Loucy (cell line): Measurements from ENCODE around the gene MAN1B1.

Experiments used
- H2AFZ ChIP-seq: fragments of 200-600 bp; sonication (generic); 2 replicates; pipeline ENCODE4 v1.6.0; 2016; ENCODE audit warnings: antibody characterized with exemption, mild to moderate bottlenecking, low read length, moderate library complexity
- H3F3A ChIP-seq: fragments of 200-600 bp; 2 replicates; pipeline ENCODE4 v1.6.0; 2016; ENCODE audit warnings: antibody characterized with exemption, low read depth, mild to moderate bottlenecking
- H3K27me3 ChIP-seq: fragments of 200-600 bp; sonication (generic); 2 replicates; pipeline ENCODE4 v1.6.1; 2014; ENCODE audit warnings: low read length, mild to moderate bottlenecking; ENCODE audit not compliant: insufficient read depth, poor library complexity, severe bottlenecking
- H3K36me3 ChIP-seq: fragments of 200-600 bp; sonication (generic); 2 replicates; pipeline ENCODE4 v1.6.1; 2016; ENCODE audit warnings: low read length; ENCODE audit not compliant: insufficient read depth
- H3K4me1 ChIP-seq: fragments of 200-600 bp; sonication (generic); 2 replicates; pipeline ENCODE4 v1.5.1; 2014; ENCODE audit warnings: low read length, mild to moderate bottlenecking; ENCODE audit not compliant: insufficient read depth, poor library complexity, severe bottlenecking
- H3K4me2 ChIP-seq: fragments of 200-600 bp; sonication (generic); 2 replicates; pipeline ENCODE4 v1.6.0; 2014; ENCODE audit warnings: antibody characterized with exemption, low read length, low read depth, mild to moderate bottlenecking; ENCODE audit not compliant: poor library complexity, severe bottlenecking
- H3K4me3 ChIP-seq: fragments of 200-600 bp; sonication (generic); 2 replicates; pipeline ENCODE4 v1.5.1; 2014; ENCODE audit warnings: low read length, mild to moderate bottlenecking, mixed read lengths; ENCODE audit not compliant: poor library complexity, severe bottlenecking
- H3K79me2 ChIP-seq: fragments of 200-600 bp; sonication (generic); 2 replicates; pipeline ENCODE4 v1.6.1; 2014; ENCODE audit warnings: low read length; ENCODE audit not compliant: insufficient read depth
- H3K9ac ChIP-seq: fragments of 200-600 bp; sonication (generic); 2 replicates; pipeline ENCODE4 v1.6.0; 2014; ENCODE audit warnings: mild to moderate bottlenecking, low read depth, low read length, moderate library complexity; ENCODE audit not compliant: poor library complexity, severe bottlenecking
- H3K9me2 ChIP-seq: fragments of 200-600 bp; sonication (generic); replicated peaks from 2 replicates; pipeline ENCODE4 v1.6.1; 2016; ENCODE audit warnings: low read depth, low read length, mixed read lengths
- H3K9me3 ChIP-seq: fragments of 200-600 bp; sonication (generic); 2 replicates; pipeline ENCODE4 v1.6.1; 2014; ENCODE audit warnings: mild to moderate bottlenecking, antibody characterized with exemption, low read length, low read depth; ENCODE audit not compliant: insufficient read depth
- H4K20me1 ChIP-seq: fragments of 200-600 bp; sonication (generic); 2 replicates; pipeline ENCODE4 v1.6.0; 2014; ENCODE audit warnings: antibody characterized with exemption, low read length, mild to moderate bottlenecking; ENCODE audit not compliant: insufficient read depth, poor library complexity, severe bottlenecking
- CTCF ChIP-seq: fragments of 200-600 bp; sonication (generic); conservative IDR thresholded peaks from 2 replicates; pipeline ENCODE4 v1.5.1; 2014; ENCODE audit warnings: mild to moderate bottlenecking, antibody characterized with exemption, low read length
- EZH2phosphoT487 ChIP-seq: fragments of 200-600 bp; IDR thresholded peaks from 2 replicates; pipeline ENCODE4 v1.6.1; 2018; ENCODE audit warnings: antibody characterized with exemption, mild to moderate bottlenecking, moderate library complexity, borderline replicate concordance

Gene MAN1B1

GRCh38 chr9:137097761-137098462 lies 11.1 kb downstream of the MAN1B1 start:
- H4K20me1 ChIP-seq, result no peaks in the 10 kb centered on the region
- H3K79me2 ChIP-seq, result no peaks in the 10 kb centered on the region; the same call in 1 of the 2 replicates
- H3K4me2 ChIP-seq, result no peak overlapping the region
- no peak overlapping the region for H2AFZ ChIP-seq
- no peaks in the 10 kb centered on the region for H3K27me3 ChIP-seq
- no peak overlapping the region for H3K9ac ChIP-seq
- no peaks in the 10 kb centered on the region for H3F3A ChIP-seq
- no peaks in the 10 kb centered on the region for H3K9me2 ChIP-seq
- H3K4me1 ChIP-seq, result peaks cover 9% of the 10 kb centered on the region
- TF ChIP-seq CTCF (no peak), EZH2phosphoT487 (no peak)
- no peak overlapping the region for H3K4me3 ChIP-seq
- H3K36me3 ChIP-seq, result peaks cover 46% of the 10 kb centered on the region; the same call in 1 of the 2 replicates
- no peaks in the 10 kb centered on the region for H3K9me3 ChIP-seq

- Histone ChIP-seq H3K4me3 (no peak overlapping the region), H3K4me1 (peaks cover 9% of the 10 kb centered on the region), H2AFZ (no peak overlapping the region), H3K36me3 (peaks cover 58% of the 10 kb centered on the region; the same call in 1 of the 2 replicates), H3K9ac (no peak overlapping the region), H3F3A (no peaks in the 10 kb centered on the region), H3K27me3 (no peaks in the 10 kb centered on the region), H3K4me2 (no peak overlapping the region), H3K9me2 (no peaks in the 10 kb centered on the region), H3K79me2 (no peaks in the 10 kb centered on the region; the same call in 1 of the 2 replicates), H3K9me3 (no peaks in the 10 kb centered on the region), H4K20me1 (no peaks in the 10 kb centered on the region)
- TF ChIP-seq CTCF (no peak), EZH2phosphoT487 (no peak)
These were observed 12.4 kb downstream of the MAN1B1 start for GRCh38 chr9:137099231-137099630.

GRCh38 chr9:137103206-137103999 lies 16.6 kb downstream of the MAN1B1 start:
- H3F3A ChIP-seq, result no peaks in the 10 kb centered on the region
- no peaks in the 10 kb centered on the region for H3K79me2 ChIP-seq
- no peaks in the 10 kb centered on the region for H3K9me3 ChIP-seq
- H2AFZ ChIP-seq, result no peak overlapping the region
- H3K4me1 ChIP-seq, result no peaks in the 10 kb centered on the region
- H3K4me3 ChIP-seq, result no peak overlapping the region
- no peaks in the 10 kb centered on the region for H4K20me1 ChIP-seq
- no peaks in the 10 kb centered on the region for H3K27me3 ChIP-seq
- TF ChIP-seq CTCF (no peak), EZH2phosphoT487 (no peak)
- H3K9me2 ChIP-seq, result no peaks in the 10 kb centered on the region
- H3K36me3 ChIP-seq, result peaks cover 71% of the 10 kb centered on the region; the same call in 1 of the 2 replicates
- no peak overlapping the region for H3K4me2 ChIP-seq
- H3K9ac ChIP-seq, result no peak overlapping the region
